Thyroid gland (tissue), 4 donors: ENCODE measurements around the gene ARMC9.

Experiments
- POLR2A ChIP-seq, 2 donors: fragments of 450-650 bp; IDR thresholded peaks; one replicate each; pipeline ENCODE4 v1.6.1; 2017; ENCODE audit warnings: antibody characterized with exemption in 2 of 2, mild to moderate bottlenecking in 2 of 2, moderate library complexity in 1 of 2
- TF ChIP-seq, protein P1 (sequence below), 6 experiments: fragments of 200-600 bp in 3 of 6; fragments of 450-650 bp in 3 of 6; sonication (generic) in 3 of 6; IDR thresholded peaks; one replicate each; pipeline ENCODE4 v1.5.1; 2016 to 2019; ENCODE audit warnings: antibody characterized with exemption in 6 of 6, mild to moderate bottlenecking in 2 of 6, inconsistent platforms in 1 of 6, moderate library complexity in 1 of 6

DNA sequence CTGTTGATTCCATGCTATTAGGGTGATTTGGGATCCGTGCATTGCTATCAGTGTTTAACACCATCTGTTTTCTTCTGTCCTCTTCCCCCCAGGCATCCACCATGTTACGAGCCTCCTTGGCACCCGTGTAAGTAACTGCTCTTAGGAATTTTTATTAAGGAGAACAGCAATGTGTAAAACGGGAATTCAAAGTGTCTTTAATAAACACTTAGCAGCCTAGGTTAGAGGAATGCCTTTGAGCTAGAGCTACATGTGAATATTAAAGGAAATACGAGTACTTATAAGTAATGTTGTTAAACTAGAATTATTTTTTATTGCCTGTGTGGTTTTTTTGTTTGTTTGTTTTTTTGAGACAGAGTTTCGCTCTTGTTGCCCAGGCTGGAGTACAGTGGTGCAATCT lies 58.1 kb downstream of the ARMC9 start:
- TF ChIP-seq, protein P1, sequence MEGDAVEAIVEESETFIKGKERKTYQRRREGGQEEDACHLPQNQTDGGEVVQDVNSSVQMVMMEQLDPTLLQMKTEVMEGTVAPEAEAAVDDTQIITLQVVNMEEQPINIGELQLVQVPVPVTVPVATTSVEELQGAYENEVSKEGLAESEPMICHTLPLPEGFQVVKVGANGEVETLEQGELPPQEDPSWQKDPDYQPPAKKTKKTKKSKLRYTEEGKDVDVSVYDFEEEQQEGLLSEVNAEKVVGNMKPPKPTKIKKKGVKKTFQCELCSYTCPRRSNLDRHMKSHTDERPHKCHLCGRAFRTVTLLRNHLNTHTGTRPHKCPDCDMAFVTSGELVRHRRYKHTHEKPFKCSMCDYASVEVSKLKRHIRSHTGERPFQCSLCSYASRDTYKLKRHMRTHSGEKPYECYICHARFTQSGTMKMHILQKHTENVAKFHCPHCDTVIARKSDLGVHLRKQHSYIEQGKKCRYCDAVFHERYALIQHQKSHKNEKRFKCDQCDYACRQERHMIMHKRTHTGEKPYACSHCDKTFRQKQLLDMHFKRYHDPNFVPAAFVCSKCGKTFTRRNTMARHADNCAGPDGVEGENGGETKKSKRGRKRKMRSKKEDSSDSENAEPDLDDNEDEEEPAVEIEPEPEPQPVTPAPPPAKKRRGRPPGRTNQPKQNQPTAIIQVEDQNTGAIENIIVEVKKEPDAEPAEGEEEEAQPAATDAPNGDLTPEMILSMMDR (IDR thresholded peaks at IDR 0.05) = no peak
- no peak for TF ChIP-seq POLR2A (IDR thresholded peaks at IDR 0.05)
